Hair follicular keratinocyte (primary cell): ENCODE data around the gene IQCM. TPM values are rescaled to one million over a fixed set of nuclear protein-coding genes. Genes with fewer than 3 reads are reported as not detected.

Experiments
- total RNA-seq: library from RNA; depleted of rRNA; stranded (reverse); fragments of >200 nt; gene quantifications from 2 replicates; pipeline ENCODE4 v1.2.3, GENCODE V29; 2015

IQCM gene
- not detected in 2 replicates for total RNA-seq

GRCh38 chr4:149815743-149816142 lies at the start of gene IQCM:
IQCM (minus strand) TSS chr4:149815843; CDS start chr4:149742691, 73,152 bp downstream.

